H9 (cell line): ENCODE results near the gene ATP5PB. TPM values are rescaled to one million over a fixed set of nuclear protein-coding genes. Genes with fewer than 3 reads are reported as not detected.

Experiments used
- DNase-seq: peaks from one replicate; pipeline ENCODE4 v3.0.0-alpha.2; 2017
- H2AFZ ChIP-seq: one replicate; pipeline ENCODE4 v1.6.1; 2013; ENCODE audit warnings: mild to moderate bottlenecking, low read length, control low read depth, moderate library complexity
- H2AK5ac ChIP-seq: 2 replicates; pipeline ENCODE4 v1.6.1; 2013; ENCODE audit warnings: low read length, control low read depth, mixed read lengths; ENCODE audit not compliant: insufficient read length
- H2BK120ac ChIP-seq: one replicate; pipeline ENCODE4 v1.6.1; 2013; ENCODE audit warnings: low read depth, mild to moderate bottlenecking, low read length, control low read depth, inconsistent platforms; ENCODE audit not compliant: poor library complexity, severe bottlenecking
- H2BK12ac ChIP-seq: 2 replicates; pipeline ENCODE4 v1.6.1; 2013; ENCODE audit warnings: low read length, control low read depth, mixed read lengths, low read depth; ENCODE audit not compliant: insufficient read length
- H2BK15ac ChIP-seq: 2 replicates; pipeline ENCODE4 v1.6.1; 2013; ENCODE audit warnings: low read depth, low read length, control low read depth
- H2BK20ac ChIP-seq: one replicate; pipeline ENCODE4 v1.6.1; 2013; ENCODE audit warnings: low read depth, mild to moderate bottlenecking, low read length, control low read depth, inconsistent platforms; ENCODE audit not compliant: poor library complexity, severe bottlenecking
- H2BK5ac ChIP-seq: 2 replicates; pipeline ENCODE4 v1.6.1; 2013; ENCODE audit warnings: low read length, control low read depth, mixed read lengths; ENCODE audit not compliant: insufficient read length
- H3K14ac ChIP-seq: 2 replicates; pipeline ENCODE4 v1.6.1; 2013; ENCODE audit warnings: low read length, control low read depth; ENCODE audit not compliant: insufficient read depth
- H3K18ac ChIP-seq: 2 replicates; pipeline ENCODE4 v1.6.1; 2013; ENCODE audit warnings: low read depth, mild to moderate bottlenecking, mixed read lengths, low read length, control low read depth; ENCODE audit not compliant: insufficient read length
- H3K23ac ChIP-seq: 2 replicates; pipeline ENCODE4 v1.6.1; 2013; ENCODE audit warnings: low read length, control low read depth, mixed read lengths, low read depth; ENCODE audit not compliant: insufficient read length
- H3K23me2 ChIP-seq: 2 replicates; pipeline ENCODE4 v1.6.1; 2013; ENCODE audit warnings: low read depth, mild to moderate bottlenecking, mixed read lengths, low read length, control low read depth; ENCODE audit not compliant: insufficient read length, poor library complexity, severe bottlenecking
- H3K27ac ChIP-seq: 2 replicates; pipeline ENCODE4 v1.5.1; 2013; ENCODE audit warnings: low read length, control low read depth, mixed read lengths, low read depth; ENCODE audit not compliant: insufficient read length
- H3K27me3 ChIP-seq: 2 replicates; pipeline ENCODE4 v1.6.1; 2013; ENCODE audit warnings: low read length, control low read depth, inconsistent platforms; ENCODE audit not compliant: insufficient read depth
- H3K4ac ChIP-seq: 2 replicates; pipeline ENCODE4 v1.6.1; 2013; ENCODE audit warnings: low read depth, mild to moderate bottlenecking, control low read depth, inconsistent platforms, low read length, moderate library complexity
- H3K4me1 ChIP-seq: 2 replicates; pipeline ENCODE4 v1.6.1; 2013; ENCODE audit warnings: low read length, control low read depth, inconsistent platforms; ENCODE audit not compliant: insufficient read depth
- H3K4me2 ChIP-seq: 2 replicates; pipeline ENCODE4 v1.6.1; 2013; ENCODE audit warnings: low read length, control low read depth, mixed read lengths; ENCODE audit not compliant: insufficient read length, insufficient read depth
- H3K56ac ChIP-seq: 2 replicates; pipeline ENCODE4 v1.6.1; 2013; ENCODE audit warnings: low read depth, mild to moderate bottlenecking, mixed read lengths, low read length, control low read depth; ENCODE audit not compliant: insufficient read length
- H3K79me1 ChIP-seq: 2 replicates; pipeline ENCODE4 v1.6.1; 2013; ENCODE audit warnings: low read depth, mild to moderate bottlenecking, moderate library complexity, low read length, control low read depth, inconsistent platforms; ENCODE audit not compliant: insufficient read depth, poor library complexity, severe bottlenecking
- H3K79me2 ChIP-seq: 2 replicates; pipeline ENCODE4 v1.6.1; 2013; ENCODE audit warnings: low read length, control low read depth, inconsistent platforms; ENCODE audit not compliant: insufficient read depth
- H3K9ac ChIP-seq: 2 replicates; pipeline ENCODE4 v1.6.1; 2013; ENCODE audit warnings: low read length, control low read depth, mixed read lengths; ENCODE audit not compliant: insufficient read length; ENCODE audit errors: extremely low read depth
- H3K9me3 ChIP-seq: one replicate; pipeline ENCODE4 v1.6.1; 2013; ENCODE audit warnings: low read depth, low read length, inconsistent platforms; ENCODE audit not compliant: control insufficient read depth
- H3T11ph ChIP-seq: one replicate; pipeline ENCODE4 v1.6.1; 2013; ENCODE audit warnings: mild to moderate bottlenecking, low read length, control low read depth, inconsistent platforms
- H4K20me1 ChIP-seq: one replicate; pipeline ENCODE4 v1.6.1; 2013; ENCODE audit not compliant: control insufficient read depth, insufficient read length, insufficient read depth
- H4K5ac ChIP-seq: 2 replicates; pipeline ENCODE4 v1.6.1; 2013; ENCODE audit warnings: low read depth, mild to moderate bottlenecking, mixed read lengths, low read length, control low read depth; ENCODE audit not compliant: insufficient read length
- H4K8ac ChIP-seq: replicated peaks from 2 replicates; pipeline ENCODE4 v1.6.1; 2013; ENCODE audit warnings: low read length, control low read depth, mixed read lengths, low read depth; ENCODE audit not compliant: insufficient read length
- H4K91ac ChIP-seq: 2 replicates; pipeline ENCODE4 v1.6.1; 2013; ENCODE audit warnings: low read depth, mild to moderate bottlenecking, moderate library complexity, mixed read lengths, low read length, control low read depth; ENCODE audit not compliant: insufficient read length
- H3K27ac Mint-ChIP-seq, 3 experiments: 2 replicates in 2 of 3; 3 replicates in 1 of 3; pipeline ENCODE4 v1.8.0; 2020 to 2021; ENCODE audit warnings: mixed read lengths in 3 of 3, mild to moderate bottlenecking in 1 of 3, moderate library complexity in 1 of 3
- H3K27me3 Mint-ChIP-seq: 2 replicates; pipeline ENCODE4 v1.8.0; 2021; ENCODE audit warnings: low read depth, mild to moderate bottlenecking, moderate library complexity, mixed read lengths
- H3K36me3 Mint-ChIP-seq, 3 experiments: 2 replicates in 2 of 3; 3 replicates in 1 of 3; pipeline ENCODE4 v1.8.0; 2020 to 2021; ENCODE audit warnings: low read depth in 3 of 3, mixed read lengths in 3 of 3; ENCODE audit not compliant: insufficient read depth in 1 of 3
- H3K4me1 Mint-ChIP-seq, 2 experiments: 2 replicates each; pipeline ENCODE4 v1.8.0; 2020; ENCODE audit warnings: mixed read lengths in 2 of 2
- H3K4me3 Mint-ChIP-seq, 2 experiments: 2 replicates in 1 of 2; 3 replicates in 1 of 2; pipeline ENCODE4 v1.8.0; 2020 to 2021; ENCODE audit warnings: mild to moderate bottlenecking in 2 of 2, mixed read lengths in 2 of 2, moderate library complexity in 1 of 2
- H3K9me3 Mint-ChIP-seq, 2 experiments: 2 replicates in 1 of 2; 3 replicates in 1 of 2; pipeline ENCODE4 v1.8.0; 2020; ENCODE audit warnings: mild to moderate bottlenecking in 2 of 2, mixed read lengths in 2 of 2, moderate library complexity in 1 of 2
- CTCF ChIP-seq: fragments of 200-600 bp; sonication (generic); conservative IDR thresholded peaks from 3 replicates; pipeline ENCODE4 v1.8.0; 2021; ENCODE audit warnings: antibody characterized with exemption, mild to moderate bottlenecking
- WGBS: extraction: QIAGEN DNeasy Blood & Tissue Kit; methylation state at CpG from one replicate; pipeline ENCODE4 v1.1.7; 2013; ENCODE audit warnings: missing lambda C conversion rate, low lambda C conversion rate, mixed read lengths; ENCODE audit not compliant: insufficient read length; ENCODE audit errors: extremely low coverage; 5-methylcytosine and 5-hydroxymethylcytosine counted together
- total RNA-seq: library from RNA; stranded (reverse); gene quantifications from 2 replicates; pipeline ENCODE4 v1.2.1, GENCODE V29; 2021

ATP5PB gene
- total RNA-seq, 1 experiment from 2014 or later, result 250 TPM

GRCh38 chr1:111407301-111407700, 42.0 kb upstream of the ATP5PB start:
- H3K4me1 Mint-ChIP-seq, result peaks cover 2 to 3% of the 10 kb centered on the region in 2 experiments; a peak in 2 of 4 replicates
- Histone ChIP-seq H2AK5ac (no peak overlapping the region), H3K23ac (no peak overlapping the region), H3K79me2 (no peaks in the 10 kb centered on the region), H3K18ac (no peak overlapping the region), H3T11ph (no peak overlapping the region), H3K27me3 (no peaks in the 10 kb centered on the region), H3K23me2 (no peaks in the 10 kb centered on the region), H3K4ac (no peak overlapping the region), H3K4me2 (no peak overlapping the region), H3K27ac (no peak overlapping the region), H4K91ac (no peak overlapping the region), H3K9ac (no peak overlapping the region), H2BK12ac (no peak overlapping the region), H4K20me1 (no peaks in the 10 kb centered on the region), H2AFZ (no peak overlapping the region), H4K5ac (no peak overlapping the region), H3K4me1 (no peaks in the 10 kb centered on the region), H2BK20ac (no peak overlapping the region), H3K9me3 (no peaks in the 10 kb centered on the region), H3K79me1 (no peaks in the 10 kb centered on the region), H3K14ac (no peak overlapping the region), H2BK5ac (no peak overlapping the region), H4K8ac (no peak overlapping the region), H3K56ac (no peak overlapping the region), H2BK120ac (no peak overlapping the region), H2BK15ac (no peak overlapping the region)
- WGBS, result no CpG with 5 or more reads among the region's 6 CpGs
- no peak overlapping the region for H3K4me3 Mint-ChIP-seq
- no peak for TF ChIP-seq CTCF
- DNase-seq, result no peak
- no peaks in the 10 kb centered on the region for H3K9me3 Mint-ChIP-seq
- no peaks in the 10 kb centered on the region for H3K36me3 Mint-ChIP-seq
- no peak overlapping the region for H3K27ac Mint-ChIP-seq
- peaks cover 3% of the 10 kb centered on the region for H3K27me3 Mint-ChIP-seq
